ENCODE measurements around the gene PANK1.

PANK1 gene

GRCh38 chr10:89535171-89536012 is 109.7 kb downstream of the PANK1 start, which contains the start of gene SLC16A12:
Gene SLC16A12, minus strand, starts transcription at chr10:89535594. Its CDS starts 73,016 bp downstream, at chr10:89462578.
- Histone ChIP-seq H3K27ac (replicated peaks) (no peak within 1 kb of the TSS), H3K27me3 (ENCODE audit: insufficient read depth, poor library complexity, severe bottlenecking) (peaks cover 42% of the 10 kb centered on the region), H3K4me3 (replicated peaks; ENCODE audit: insufficient read depth, low read length) (no peak within 1 kb of the TSS)
- no peak for DNase-seq (ENCODE audit: low read depth in 1 of 2, low spot score in 1 of 2)
- no peak for TF ChIP-seq GABPA (IDR thresholded peaks at IDR 0.05; ENCODE audit: low read depth)
- TF ChIP-seq, protein P1, sequence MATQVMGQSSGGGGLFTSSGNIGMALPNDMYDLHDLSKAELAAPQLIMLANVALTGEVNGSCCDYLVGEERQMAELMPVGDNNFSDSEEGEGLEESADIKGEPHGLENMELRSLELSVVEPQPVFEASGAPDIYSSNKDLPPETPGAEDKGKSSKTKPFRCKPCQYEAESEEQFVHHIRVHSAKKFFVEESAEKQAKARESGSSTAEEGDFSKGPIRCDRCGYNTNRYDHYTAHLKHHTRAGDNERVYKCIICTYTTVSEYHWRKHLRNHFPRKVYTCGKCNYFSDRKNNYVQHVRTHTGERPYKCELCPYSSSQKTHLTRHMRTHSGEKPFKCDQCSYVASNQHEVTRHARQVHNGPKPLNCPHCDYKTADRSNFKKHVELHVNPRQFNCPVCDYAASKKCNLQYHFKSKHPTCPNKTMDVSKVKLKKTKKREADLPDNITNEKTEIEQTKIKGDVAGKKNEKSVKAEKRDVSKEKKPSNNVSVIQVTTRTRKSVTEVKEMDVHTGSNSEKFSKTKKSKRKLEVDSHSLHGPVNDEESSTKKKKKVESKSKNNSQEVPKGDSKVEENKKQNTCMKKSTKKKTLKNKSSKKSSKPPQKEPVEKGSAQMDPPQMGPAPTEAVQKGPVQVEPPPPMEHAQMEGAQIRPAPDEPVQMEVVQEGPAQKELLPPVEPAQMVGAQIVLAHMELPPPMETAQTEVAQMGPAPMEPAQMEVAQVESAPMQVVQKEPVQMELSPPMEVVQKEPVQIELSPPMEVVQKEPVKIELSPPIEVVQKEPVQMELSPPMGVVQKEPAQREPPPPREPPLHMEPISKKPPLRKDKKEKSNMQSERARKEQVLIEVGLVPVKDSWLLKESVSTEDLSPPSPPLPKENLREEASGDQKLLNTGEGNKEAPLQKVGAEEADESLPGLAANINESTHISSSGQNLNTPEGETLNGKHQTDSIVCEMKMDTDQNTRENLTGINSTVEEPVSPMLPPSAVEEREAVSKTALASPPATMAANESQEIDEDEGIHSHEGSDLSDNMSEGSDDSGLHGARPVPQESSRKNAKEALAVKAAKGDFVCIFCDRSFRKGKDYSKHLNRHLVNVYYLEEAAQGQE (IDR thresholded peaks at IDR 0.05; ENCODE audit: insufficient replicate concordance, low read depth), result no peak
- TF ChIP-seq SPI1 (IDR thresholded peaks at IDR 0.05; ENCODE audit: borderline replicate concordance, low read depth), result no peak
- TF ChIP-seq POLR2AphosphoS5 (IDR thresholded peaks at IDR 0.05; ENCODE audit: low read depth), result no peak
- TF ChIP-seq CTCF (IDR thresholded peaks at IDR 0.05; ENCODE audit: insufficient read depth, low read length), result no peak

DNA sequence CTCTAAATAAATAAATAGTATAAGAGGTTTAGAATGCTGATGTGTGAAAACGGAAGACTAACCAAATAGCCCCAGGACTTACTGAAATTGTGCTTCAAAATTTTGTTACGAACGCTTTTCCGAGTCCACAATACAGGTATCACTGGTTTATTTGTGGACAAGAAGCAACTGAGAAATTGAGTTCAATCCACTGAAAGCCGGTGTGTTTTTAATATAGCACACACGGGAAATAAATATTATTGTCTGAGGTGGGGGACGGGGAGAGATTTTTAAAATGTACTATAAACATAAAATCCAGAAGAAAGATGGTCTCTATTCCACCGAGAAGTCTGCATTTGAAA is 110.2 kb downstream of the PANK1 start:
- TF ChIP-seq POLR2AphosphoS5 (IDR thresholded peaks at IDR 0.05; ENCODE audit: low read depth) (no peak), GABPA (IDR thresholded peaks at IDR 0.05; ENCODE audit: low read depth) (no peak)
- TF ChIP-seq, protein P1 (IDR thresholded peaks at IDR 0.05; ENCODE audit: insufficient replicate concordance, low read depth), result no peak
- Histone ChIP-seq H3K4me3 (replicated peaks; ENCODE audit: insufficient read depth, low read length) (no peak overlapping the region), H3K27me3 (ENCODE audit: insufficient read depth, poor library complexity, severe bottlenecking) (peaks cover 42% of the 10 kb centered on the region), H3K27ac (replicated peaks) (no peak overlapping the region)
- DNase-seq (ENCODE audit: low read depth in 1 of 2, low spot score in 1 of 2), result no peak

Small RNA genes lying within 50 kb of the gene (microRNA-seq; reads per million reads assigned to microRNA genes)
- gene MIR107, result 942 reads per million, percentile 87 among the genes with 10 or more reads in this experiment
